GM19043 (cell line): ENCODE results near the gene C11orf52.
"Not testable (repeated sequence)": the region's sequence is repeated elsewhere in the genome, so short reads cannot be mapped to it uniquely, and the experiment has no call there.

Experiments used
- ATAC-seq: cut with Tn5 transposase; IDR thresholded peaks from one replicate; pipeline ENCODE4 v1.9.1; 2021; ENCODE audit warnings: low read depth; ENCODE audit not compliant: unreplicated experiment

C11orf52 gene

DNA sequence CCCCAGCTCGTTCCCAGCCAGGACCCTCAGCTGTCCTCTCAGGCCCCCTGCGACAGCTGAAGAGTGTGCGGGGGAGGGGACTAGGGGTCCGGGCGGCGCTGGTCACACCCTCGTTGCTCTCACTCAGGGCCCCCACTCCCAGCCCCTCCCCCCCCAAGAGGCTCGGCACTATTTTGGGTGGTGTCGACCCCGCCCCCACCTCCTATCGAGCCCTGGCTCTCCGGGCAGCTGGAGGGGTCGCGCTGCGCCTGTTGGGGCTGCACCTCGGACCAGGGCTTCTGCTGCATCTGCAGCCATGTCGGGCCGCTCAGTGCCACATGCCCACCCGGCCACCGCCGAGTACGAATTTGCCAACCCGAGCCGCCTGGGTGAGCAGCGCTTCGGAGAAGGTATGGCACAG, 6.2 kb upstream of the C11orf52 start, which contains the start of gene HSPB2:
HSPB2 (plus strand) TSS at position 200 of the 400 bp plus-strand sequence; CDS start at position 296, 96 bp downstream.
- ATAC-seq: no peak

DNA sequence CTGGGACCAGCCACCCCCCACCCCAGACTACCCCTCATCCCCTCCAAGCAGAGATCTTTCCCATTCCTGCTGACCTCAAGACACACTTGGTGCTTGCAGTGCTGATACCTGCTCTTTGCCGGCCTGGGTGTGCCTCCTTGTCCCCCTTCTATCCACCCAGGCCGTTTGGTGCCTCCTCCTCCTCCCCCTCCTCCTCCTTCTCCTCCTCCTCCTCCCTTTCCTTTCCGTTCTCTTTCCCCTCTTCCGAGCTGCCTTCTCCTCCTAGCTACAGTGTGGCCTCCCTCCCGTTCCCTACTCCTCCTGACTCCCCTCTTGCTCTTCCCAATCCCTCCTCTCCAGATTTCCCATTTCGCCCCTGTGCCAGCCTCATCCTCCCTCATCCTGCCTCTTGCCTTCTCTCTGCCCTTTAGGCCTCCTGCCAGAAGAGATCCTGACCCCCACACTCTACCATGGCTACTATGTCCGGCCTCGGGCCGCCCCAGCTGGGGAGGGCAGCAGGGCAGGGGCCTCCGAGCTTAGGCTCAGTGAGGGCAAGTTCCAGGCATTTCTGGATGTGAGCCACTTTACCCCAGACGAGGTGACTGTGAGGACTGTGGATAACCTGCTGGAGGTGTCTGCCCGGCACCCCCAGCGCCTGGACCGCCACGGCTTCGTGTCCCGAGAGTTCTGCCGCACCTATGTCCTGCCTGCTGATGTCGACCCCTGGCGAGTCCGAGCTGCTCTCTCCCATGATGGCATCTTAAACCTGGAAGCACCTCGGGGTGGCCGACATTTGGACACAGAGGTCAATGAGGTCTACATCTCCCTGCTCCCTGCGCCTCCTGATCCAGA, 5.5 kb upstream of the C11orf52 start:
- no peak for ATAC-seq

DNA sequence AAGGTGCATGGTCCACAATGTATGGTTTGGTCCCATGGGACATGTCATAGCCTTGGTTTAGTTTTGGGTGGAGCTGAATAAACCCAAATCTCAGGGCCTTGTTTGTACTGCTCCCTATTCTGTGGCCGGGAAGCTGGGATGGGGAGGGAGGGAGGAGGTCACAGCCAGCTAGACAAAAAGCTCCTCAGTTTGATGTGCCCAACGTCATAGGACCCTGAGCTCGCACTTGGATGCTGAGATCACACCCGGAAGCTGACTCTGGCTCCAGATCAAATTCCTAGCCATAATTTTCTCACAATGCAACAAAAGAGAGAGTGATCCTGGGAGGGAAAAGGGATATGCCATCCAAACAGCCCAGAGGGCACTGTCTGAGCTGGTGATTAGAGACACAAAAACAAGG, 4.7 kb upstream of the C11orf52 start:
- ATAC-seq: no peak

DNA sequence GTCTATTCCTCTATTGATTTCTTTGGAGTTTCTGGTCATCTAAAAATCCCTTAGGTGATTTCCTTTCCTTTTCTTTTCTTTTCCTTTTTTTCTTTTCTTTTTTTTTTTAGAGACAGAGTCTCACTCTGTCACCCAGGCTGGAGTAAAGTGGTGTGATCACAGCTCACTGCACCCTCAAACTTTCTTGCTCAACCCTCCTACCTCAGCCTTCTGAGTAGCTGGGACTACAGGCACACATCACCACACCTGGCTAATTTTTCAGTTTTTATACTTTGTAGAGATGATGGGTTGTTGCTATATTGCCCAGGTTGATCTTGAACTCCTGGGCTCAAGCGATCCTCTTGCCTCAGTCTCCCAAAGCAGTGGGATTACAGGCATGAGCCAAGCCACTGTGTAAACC, 1.9 kb upstream of the C11orf52 start:
- ATAC-seq: no peak

DNA sequence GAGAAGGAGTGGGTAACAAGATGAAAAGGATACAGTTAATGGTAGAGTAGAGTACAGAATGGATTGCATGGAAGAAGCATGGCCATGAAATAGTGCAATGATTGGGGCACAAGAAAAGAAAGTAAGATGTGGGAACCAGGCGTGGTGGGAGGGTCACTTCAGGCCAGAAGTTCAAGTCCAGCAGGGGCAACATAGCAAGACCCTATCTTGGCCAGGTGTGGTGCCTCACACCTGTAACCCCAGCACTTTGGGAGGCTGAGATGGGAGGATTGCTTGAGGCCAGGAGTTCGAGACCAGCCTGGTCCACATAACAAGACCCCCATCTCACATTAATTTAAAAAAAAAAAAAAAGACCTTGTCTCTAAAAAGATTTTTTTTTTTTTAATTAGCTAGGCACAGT, 1.4 kb upstream of the C11orf52 start:
- ATAC-seq: no peak

DNA sequence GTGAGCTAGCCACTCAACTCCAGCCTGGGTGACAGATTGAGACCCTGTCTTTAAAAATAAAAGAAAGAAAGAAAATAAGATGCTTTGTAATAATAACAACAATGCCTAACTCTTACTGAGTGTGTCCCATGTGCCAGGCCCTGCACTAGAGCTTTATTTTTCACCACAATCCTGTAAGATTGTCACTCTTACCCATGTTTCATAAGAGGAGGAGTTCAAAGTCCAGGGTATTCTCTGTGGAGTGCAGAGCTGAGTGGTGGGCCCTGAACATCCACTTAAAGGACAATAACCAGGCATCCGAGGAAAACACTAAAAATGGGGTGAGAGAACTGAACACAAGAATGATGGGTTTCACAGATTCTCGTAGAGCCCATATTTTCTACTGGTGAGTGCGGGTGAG, 925 bp upstream of the C11orf52 start:
- ATAC-seq: no peak

DNA sequence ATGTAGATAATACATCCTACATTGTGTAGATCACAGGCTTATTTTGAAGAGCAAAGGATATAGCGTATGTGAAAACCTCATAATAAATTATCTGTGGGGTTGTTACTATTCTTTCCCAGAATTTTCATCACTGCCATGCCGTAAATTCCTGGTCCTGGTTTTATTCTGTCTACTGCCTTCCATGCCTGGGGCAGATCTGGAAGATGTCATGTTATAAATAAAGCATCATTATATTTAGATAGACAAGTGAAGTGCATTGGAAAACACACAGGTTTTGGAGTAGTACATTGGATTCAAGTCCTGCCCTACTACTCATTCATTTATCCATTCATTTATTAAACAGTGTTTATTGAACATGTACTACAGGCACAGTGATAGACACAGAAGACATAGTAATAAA, 2.2 kb downstream of the C11orf52 start:
- ATAC-seq: no peak

DNA sequence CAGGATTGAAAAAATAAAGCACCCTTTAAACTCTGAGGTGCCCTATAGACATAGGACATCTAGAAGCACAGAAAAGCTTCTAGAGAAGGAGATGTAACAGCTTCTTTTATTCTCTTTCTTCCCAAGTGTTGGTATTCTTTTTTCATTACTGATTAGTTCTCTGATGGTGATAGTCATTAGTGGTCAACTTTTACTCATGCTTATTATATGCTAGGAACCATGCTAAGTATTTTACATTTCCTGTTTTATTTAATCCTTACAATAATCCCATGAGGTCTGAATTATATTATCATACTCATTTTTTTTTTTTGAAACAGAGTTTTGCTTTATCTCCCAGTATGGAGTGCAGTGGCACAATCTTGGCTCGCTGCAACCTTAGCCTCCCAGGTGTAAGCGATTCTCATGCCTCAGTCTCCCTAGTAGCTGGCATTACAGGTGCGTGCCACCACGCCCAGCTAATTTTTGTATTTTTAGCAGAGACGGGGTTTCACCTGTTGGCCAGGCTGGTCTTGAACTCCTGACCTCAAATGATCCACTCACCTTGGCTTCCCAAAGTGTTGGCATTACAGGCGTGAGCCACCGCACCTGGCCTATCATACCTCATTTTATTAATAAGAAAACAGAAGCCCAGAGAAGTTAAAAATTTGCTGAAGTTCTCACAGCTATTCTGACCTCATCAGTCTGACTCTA, 3.0 kb downstream of the C11orf52 start:
- ATAC-seq: no peak

DNA sequence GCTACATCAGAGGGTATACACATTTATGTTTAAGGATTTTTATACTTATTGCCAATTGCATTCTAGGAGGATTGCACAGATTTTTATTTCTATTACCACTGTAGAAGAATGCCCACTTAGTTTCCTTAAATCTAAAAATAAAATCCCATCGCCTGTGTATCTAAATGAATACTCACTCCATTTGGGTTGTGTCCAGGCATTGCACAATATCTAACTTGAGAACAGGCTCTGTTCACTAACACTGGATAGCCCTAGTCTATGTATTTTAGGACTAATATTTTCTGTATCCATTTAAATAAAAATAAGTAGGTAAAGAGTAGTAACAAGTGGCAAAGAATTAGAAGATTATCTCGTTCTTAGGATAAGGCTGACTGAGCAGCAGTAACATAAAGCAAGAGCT, 4.1 kb downstream of the C11orf52 start:
- no peak for ATAC-seq

DNA sequence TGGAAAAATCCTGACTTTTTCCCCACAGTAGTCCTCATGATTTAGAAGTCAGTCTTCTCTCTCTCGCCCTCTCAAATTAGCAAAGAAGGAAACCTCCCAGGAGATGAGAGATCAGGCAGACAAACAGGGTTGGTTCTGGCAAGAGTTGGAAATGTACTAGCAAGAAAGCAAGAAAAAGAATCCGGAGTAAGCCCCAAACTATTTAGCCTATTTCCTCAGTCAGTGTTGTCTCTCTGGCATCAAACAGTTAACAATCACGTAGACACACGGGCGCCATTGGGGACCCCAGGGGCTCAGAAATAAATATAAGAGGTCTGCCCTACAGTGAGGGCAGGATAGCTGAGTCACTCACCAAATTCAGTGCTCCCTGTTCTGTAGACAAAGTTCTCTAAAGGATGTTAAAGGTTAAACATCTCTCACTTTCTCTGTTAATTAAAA, 4.7 kb downstream of the C11orf52 start:
- ATAC-seq: no peak

DNA sequence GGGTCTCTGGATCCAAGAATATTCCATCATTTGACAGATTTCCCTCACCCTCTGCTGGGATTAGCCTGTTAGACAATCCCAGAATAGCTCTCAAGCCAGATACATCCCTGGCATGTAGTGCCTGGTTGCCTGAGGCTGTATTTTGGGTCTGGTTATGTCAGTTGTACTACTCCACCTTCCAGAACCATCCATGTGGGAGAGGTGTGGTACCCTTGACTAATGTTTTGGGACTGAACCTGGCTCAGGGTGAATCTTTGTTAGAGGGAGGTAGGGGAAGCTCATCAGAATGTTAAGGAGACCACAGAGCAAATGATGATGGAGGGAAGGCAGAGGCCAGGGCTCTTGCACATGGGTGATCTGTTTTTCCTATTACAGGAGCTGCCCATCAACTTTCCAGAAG, 5.2 kb downstream of the C11orf52 start:
- no peak for ATAC-seq

DNA sequence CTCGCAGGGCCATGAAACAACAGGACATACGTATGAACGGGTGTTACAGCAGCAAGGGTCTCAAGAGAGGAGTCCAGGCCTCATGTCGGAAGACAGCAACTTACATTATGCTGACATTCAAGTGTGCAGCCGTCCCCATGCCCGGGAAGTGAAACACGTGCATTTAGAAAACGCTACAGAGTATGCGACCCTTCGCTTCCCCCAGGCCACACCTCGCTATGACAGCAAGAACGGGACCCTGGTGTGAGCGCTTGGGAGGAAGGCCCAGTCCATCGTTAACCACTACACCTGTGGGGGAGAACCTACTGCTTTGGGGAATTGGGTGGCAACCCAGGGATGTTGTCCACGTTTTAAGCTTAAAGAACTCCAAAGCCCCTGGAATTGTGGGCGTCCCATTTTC, 7.2 kb downstream of the C11orf52 start:
- ATAC-seq: no peak

DNA sequence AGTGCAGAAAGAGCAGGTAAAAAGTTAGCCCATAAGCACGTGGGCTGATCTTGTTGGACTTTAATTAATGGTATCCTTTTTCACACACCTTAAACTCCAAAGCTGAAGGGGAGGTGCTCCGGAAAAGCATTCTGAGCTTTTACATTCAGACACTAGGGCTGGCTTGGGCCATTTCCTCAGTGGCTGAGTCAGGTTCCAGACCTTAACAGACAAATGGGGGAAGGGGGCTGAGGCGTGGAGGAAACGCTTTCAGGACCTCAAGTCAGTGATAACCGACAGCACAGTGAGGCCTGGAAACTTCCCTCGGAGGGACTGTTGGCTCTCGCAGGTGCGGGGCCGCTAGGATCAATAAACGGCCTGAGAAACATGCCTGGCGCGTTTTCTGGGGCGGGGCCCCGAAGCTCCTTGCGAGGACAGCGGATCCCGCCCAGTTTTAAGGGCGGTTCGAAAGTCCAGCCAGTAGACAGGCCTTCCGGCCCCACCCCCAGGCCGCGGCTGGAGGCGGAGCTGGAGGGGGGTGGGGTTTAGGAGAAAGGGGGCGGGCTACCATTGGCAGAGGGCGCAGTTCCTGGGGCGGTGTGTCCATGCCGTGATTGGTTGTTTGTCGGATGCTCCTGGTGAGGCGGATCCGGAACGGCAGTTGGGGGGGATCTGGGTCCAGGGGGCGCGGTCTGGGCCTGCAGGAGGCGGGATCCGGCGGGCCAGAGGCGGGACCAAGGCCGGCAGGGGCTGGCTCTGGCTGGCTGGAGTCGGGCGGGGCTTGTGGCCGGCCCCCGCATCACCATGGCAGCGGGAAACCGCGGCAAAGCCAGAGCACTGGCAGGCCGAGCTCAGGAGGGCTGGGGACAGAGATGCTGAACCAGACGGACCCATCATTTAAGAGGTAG, 8.0 kb downstream of the C11orf52 start:
- ATAC-seq: peak; percentile 92

DNA sequence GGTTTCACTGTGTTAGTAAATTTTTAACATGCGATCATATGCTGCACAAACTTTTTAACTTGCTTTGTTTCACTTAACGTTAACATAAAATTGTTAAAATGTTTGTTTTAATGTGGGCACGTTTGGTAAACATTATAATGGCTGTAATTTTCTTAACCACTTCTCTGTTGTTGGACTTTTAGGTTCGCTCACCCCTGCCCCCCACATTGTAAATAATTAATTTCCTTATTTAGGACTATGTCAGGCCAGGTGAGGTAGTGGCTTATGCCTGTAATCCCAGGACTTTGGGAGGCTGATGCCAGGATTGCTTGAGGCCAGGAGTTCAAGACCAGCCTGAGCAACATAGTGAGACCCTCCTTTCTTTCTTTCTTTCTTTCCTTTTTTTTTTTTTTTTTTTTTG, 11.8 kb downstream of the C11orf52 start:
- ATAC-seq: no peak

DNA sequence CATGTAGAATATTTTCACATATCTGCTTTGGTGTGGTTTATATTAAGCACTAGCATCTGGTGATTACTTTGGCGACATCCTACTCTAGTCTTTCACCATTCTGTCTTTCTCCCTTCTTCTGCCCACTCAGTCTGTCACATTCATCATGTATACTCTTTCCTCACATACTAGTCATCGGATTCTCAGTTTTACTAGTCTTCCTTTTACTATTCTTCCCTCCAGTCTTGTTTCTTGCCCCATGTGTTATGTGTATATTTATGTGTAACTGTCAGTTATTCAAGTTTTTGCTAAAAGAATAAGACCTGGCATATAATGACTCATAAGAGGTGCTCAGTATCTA, 13.9 kb downstream of the C11orf52 start:
- no peak for ATAC-seq

DNA sequence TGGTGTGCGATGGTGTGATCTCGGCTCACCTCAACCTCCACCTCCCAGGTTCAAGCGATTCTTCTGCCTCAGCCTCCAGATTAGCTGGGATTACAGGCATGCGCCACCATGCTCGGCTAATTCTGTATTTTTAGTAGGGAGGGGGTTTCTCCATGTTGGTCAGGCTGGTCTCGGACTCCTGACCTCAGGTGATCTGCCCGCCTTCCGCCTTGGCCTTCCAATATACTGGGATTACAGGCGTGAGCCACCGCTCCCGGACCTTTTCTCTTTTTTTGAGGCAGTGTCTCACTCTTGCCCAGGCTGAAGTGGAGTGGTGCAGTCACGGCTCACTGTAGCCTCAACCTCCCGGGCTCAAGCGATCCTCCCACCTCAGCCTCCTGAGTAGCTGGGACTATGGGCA, 14.5 kb downstream of the C11orf52 start:
- ATAC-seq: not testable (repeated sequence)

DNA sequence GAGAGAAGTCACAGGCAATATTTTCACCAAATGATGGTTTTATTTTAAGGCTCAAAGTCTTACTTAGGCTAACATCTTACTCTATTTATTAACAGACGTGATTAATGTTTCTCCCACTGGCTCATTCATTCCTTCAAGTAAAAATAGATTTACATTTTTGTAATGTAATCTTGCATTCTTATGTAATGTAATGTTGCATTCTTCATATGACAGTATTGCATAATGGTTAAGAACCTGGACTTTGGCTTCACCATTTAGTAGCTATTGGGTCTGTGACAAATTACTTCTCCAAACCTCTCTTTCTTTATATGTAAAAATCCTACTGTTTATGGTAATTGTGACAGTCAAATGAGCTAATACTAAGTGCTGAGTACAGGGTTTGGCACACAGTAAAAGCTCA, 15.2 kb downstream of the C11orf52 start:
- no peak for ATAC-seq

DNA sequence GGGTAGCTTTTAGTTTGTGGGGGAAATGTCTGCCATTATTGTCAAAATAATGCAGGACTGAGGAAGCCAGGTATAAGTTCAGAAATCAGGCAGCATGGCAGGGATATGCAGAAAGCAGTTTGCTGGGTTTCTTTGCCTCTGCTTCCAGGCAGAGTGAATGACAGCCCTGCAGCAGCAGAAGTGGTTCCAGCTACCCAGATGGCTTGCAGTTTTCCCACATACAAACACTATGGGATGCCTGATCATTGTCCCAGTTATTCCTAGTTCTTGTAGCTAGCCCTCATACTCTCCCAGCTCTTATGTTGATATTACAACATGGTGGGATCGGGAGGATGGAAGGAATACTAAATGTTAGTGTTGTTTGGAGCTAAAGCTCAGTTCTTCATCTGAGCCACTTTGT, 15.6 kb downstream of the C11orf52 start:
- no peak for ATAC-seq

DNA sequence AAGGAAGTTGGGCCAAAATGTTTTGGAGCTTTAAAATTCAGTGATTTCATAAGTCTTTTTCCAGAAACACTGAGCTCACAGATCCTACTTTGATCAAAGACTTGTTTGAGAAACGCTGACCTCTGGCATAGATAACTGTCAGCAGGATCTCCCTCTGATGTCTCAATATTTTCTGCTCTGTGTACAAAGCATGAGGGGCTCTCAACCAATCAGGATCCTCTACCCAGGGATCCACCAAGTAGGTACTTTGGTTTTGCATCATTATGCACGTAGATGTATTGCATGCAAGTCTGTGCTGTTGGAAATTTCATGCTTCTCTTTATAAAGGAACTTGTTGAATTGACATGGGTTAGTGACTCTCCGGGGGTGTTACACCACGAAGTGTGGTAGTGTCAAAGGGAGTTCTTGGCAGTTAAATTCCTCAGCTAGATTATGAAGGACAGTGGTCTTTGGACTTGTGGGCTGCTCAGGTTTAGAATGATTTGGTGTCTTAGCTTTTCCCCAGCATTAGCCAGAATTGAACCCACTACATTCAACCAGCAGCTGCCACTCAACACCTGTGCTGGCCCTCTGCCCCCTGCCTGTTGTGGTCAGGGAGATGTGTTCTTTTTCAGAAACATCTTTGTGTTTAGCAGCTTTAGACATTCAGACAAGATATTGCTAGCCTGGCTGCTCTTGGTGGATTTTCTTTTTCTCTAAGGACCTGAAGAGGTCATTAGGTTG, 16.8 kb downstream of the C11orf52 start:
- no peak for ATAC-seq

DNA sequence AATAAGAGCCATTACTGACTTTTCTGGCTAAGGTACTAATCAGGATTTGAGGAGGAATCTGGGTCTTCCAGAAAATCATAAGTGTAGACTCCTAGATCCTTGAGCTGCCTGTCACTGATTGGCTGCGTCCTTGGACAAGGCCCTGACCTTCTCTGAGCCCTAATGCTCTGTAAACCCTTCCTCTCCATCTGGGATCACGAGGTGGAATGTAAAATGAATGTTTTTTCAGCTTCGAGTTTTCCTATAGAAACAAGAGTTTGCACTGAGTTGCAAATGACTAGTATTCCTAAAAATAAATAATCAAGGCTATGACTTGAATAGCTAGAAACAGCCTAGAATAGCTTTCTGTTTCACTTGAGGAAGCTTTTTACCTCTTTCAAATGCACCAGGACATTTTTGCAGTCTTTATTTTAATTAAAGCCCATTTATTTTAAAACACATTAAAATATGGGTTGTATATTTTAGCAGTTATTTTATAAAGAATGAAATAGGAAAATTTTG, 17.4 kb downstream of the C11orf52 start:
- ATAC-seq: no peak
